Tibial artery (tissue), 4 donors: Measurements from ENCODE around the gene GDPD2.
A peak's percentile ranks its signal among the peaks of the same experiment; 100 is the strongest.

Source experiments
- DNase-seq, 2 donors: peaks; one replicate each; pipeline ENCODE4 v3.0.0-alpha.2; 2019
- H3K27ac ChIP-seq, 2 donors: fragments of 200-600 bp; sonication (generic) in 1 of 2; 1 replicate in 1 of 2; 2 replicates in 1 of 2; pipeline ENCODE4 v1.5.1; 2018 to 2019; ENCODE audit warnings: mild to moderate bottlenecking in 1 of 2
- H3K27me3 ChIP-seq, 2 donors: fragments of 200-600 bp; sonication (generic) in 1 of 2; one replicate each; pipeline versions ENCODE4 v1.5.1 to v1.6.0; 2016 to 2019
- H3K36me3 ChIP-seq, 3 donors: fragments of 200-600 bp; sonication (generic) in 2 of 3; one replicate each; pipeline ENCODE4 v1.5.1; 2016 to 2019; ENCODE audit warnings: mild to moderate bottlenecking in 2 of 3
- H3K4me1 ChIP-seq, 4 donors: fragments of 200-600 bp; sonication (generic) in 2 of 4; 1 replicate in 3 of 4; 2 replicates in 1 of 4; pipeline ENCODE4 v1.5.1; 2016 to 2019
- H3K4me3 ChIP-seq, 2 donors: fragments of 200-600 bp; sonication (generic) in 1 of 2; 1 replicate in 1 of 2; 2 replicates in 1 of 2; pipeline ENCODE4 v1.5.1; 2018 to 2019; ENCODE audit warnings: mild to moderate bottlenecking in 2 of 2
- H3K9me3 ChIP-seq, 3 donors: fragments of 200-600 bp; sonication (generic) in 1 of 3; one replicate each; pipeline ENCODE4 v1.5.1; 2016 to 2019
- CTCF ChIP-seq, 2 experiments: fragments of 200-600 bp in 1 of 2; fragments of 450-650 bp in 1 of 2; IDR thresholded peaks; one replicate each; pipeline ENCODE4 v1.5.1; 2017 to 2019; ENCODE audit warnings: antibody characterized with exemption in 2 of 2, mild to moderate bottlenecking in 1 of 2, moderate library complexity in 1 of 2
- intact Hi-C: fragments of 100-400 bp; cut with DNase I; formaldehyde crosslinking; loops from one replicate; pipeline ENCODE4 v1.15.0; 2023; ENCODE audit warnings: low total_unique reads

The GDPD2 gene

GRCh38 chrX:70434352-70434866, 11.3 kb downstream of the GDPD2 start:
- Histone ChIP-seq H3K36me3 (no peaks in the 10 kb centered on the region), H3K27me3 (no peaks in the 10 kb centered on the region), H3K27ac (peak overlapping the region; percentile 88 to 96), H3K4me3 (peak overlapping the region; percentile 63 to 72), H3K9me3 (no peaks in the 10 kb centered on the region), H3K4me1 (peaks cover 0 to 27% (median 7%) of the 10 kb centered on the region in 4 donors)
- peak; percentile 87 to 92 for DNase-seq
- intact Hi-C loops: no loop called here
- no peak for TF ChIP-seq CTCF (IDR thresholded peaks at IDR 0.05)

- Histone ChIP-seq H3K36me3 (no peaks in the 10 kb centered on the region), H3K4me3 (peak overlapping the region; percentile 63 to 72), H3K9me3 (no peaks in the 10 kb centered on the region), H3K27ac (peak overlapping the region; percentile 88 to 96), H3K4me1 (peaks cover 0 to 27% (median 7%) of the 10 kb centered on the region in 4 donors), H3K27me3 (no peaks in the 10 kb centered on the region)
- DNase-seq: peak; percentile 54 to 80
- intact Hi-C loops: no loop called here
- no peak for TF ChIP-seq CTCF (IDR thresholded peaks at IDR 0.05)
Measured at GRCh38 chrX:70434914-70435586, 11.9 kb downstream of the GDPD2 start.

- no peak for DNase-seq
- no peak overlapping the region for H3K4me3 ChIP-seq
- H3K9me3 ChIP-seq: no peaks in the 10 kb centered on the region
- peaks cover 0 to 27% (median 7%) of the 10 kb centered on the region in 4 donors for H3K4me1 ChIP-seq
- intact Hi-C loops: no loop called here
- H3K36me3 ChIP-seq: no peaks in the 10 kb centered on the region
- no peaks in the 10 kb centered on the region for H3K27me3 ChIP-seq
- H3K27ac ChIP-seq: peak overlapping the region; percentile 88 to 96
- TF ChIP-seq CTCF (IDR thresholded peaks at IDR 0.05): no peak
Measured at GRCh38 chrX:70436343-70436742, 13.2 kb downstream of the GDPD2 start.

GRCh38 chrX:70437011-70437410, 13.9 kb downstream of the GDPD2 start:
- DNase-seq: no peak
- Histone ChIP-seq H3K27me3 (no peaks in the 10 kb centered on the region), H3K27ac (peak overlapping the region; percentile 88 to 96), H3K4me3 (no peak overlapping the region), H3K4me1 (peaks cover 0 to 27% (median 7%) of the 10 kb centered on the region in 4 donors), H3K36me3 (no peaks in the 10 kb centered on the region), H3K9me3 (no peaks in the 10 kb centered on the region)
- no peak for TF ChIP-seq CTCF (IDR thresholded peaks at IDR 0.05)
- intact Hi-C loops: no loop called here

GRCh38 chrX:70437921-70438665, 15.0 kb downstream of the GDPD2 start:
- Histone ChIP-seq H3K4me1 (peaks cover 0 to 27% (median 7%) of the 10 kb centered on the region in 4 donors), H3K36me3 (no peaks in the 10 kb centered on the region), H3K4me3 (no peak overlapping the region), H3K27ac (peak overlapping the region in 1 of 2 donors; percentile 88), H3K27me3 (no peaks in the 10 kb centered on the region), H3K9me3 (no peaks in the 10 kb centered on the region)
- TF ChIP-seq CTCF (IDR thresholded peaks at IDR 0.05): no peak
- intact Hi-C loops: no loop called here
- no peak for DNase-seq
